GM21825 (cell line): ENCODE measurements around the gene IST1.
"Not testable (repeated sequence)": the region's sequence is repeated elsewhere in the genome, so short reads cannot be mapped to it uniquely, and the experiment has no call there.

ENCODE experiments used
- ATAC-seq: cut with Tn5 transposase; IDR thresholded peaks from one replicate; pipeline ENCODE4 v1.9.1; 2021; ENCODE audit warnings: mild to moderate bottlenecking, moderate library complexity; ENCODE audit not compliant: unreplicated experiment

IST1 gene

GRCh38 chr16:71894921-71895678 is at the start of gene IST1:
IST1 (plus strand) TSS chr16:71895531; CDS start chr16:71915641, 20,110 bp downstream.
- peak; percentile 83 for ATAC-seq

- ATAC-seq = peak; percentile 65
These were observed 49.5 kb upstream of the IST1 start, which contains the start of gene ATXN1L for GRCh38 chr16:71845639-71846430. ATXN1L (plus strand) TSS chr16:71845976; CDS start chr16:71849741, 3,765 bp downstream.

GRCh38 chr16:71846431-71846830 is 48.9 kb upstream of the IST1 start:
- no peak for ATAC-seq

GRCh38 chr16:71847096-71847495 is 48.2 kb upstream of the IST1 start:
- ATAC-seq = no peak

GRCh38 chr16:71848622-71849021 is 46.7 kb upstream of the IST1 start:
- ATAC-seq = no peak

GRCh38 chr16:71851746-71852145 is 43.6 kb upstream of the IST1 start:
- no peak for ATAC-seq

- ATAC-seq = no peak
These were observed 43.2 kb upstream of the IST1 start for GRCh38 chr16:71852158-71852557.

- ATAC-seq = no peak
These were observed 42.8 kb upstream of the IST1 start for GRCh38 chr16:71852561-71852960.

GRCh38 chr16:71853413-71853812 is 41.9 kb upstream of the IST1 start:
- ATAC-seq = peak; percentile 60

- ATAC-seq = no peak
These were observed 40.9 kb upstream of the IST1 start for GRCh38 chr16:71854369-71854948.

- no peak for ATAC-seq
These were observed 39.2 kb upstream of the IST1 start for GRCh38 chr16:71855937-71856662.

GRCh38 chr16:71859762-71860521 is 35.4 kb upstream of the IST1 start:
- ATAC-seq = no peak

GRCh38 chr16:71863995-71864394 is 31.3 kb upstream of the IST1 start:
- no peak for ATAC-seq

GRCh38 chr16:71865173-71865863 is 30.0 kb upstream of the IST1 start:
- no peak for ATAC-seq

GRCh38 chr16:71867175-71867574 is 28.2 kb upstream of the IST1 start:
- not testable (repeated sequence) for ATAC-seq

- no peak for ATAC-seq
These were observed 27.4 kb upstream of the IST1 start for GRCh38 chr16:71867939-71868338.

- ATAC-seq = no peak
These were observed 26.2 kb upstream of the IST1 start for GRCh38 chr16:71869089-71869488.

- no peak for ATAC-seq
These were observed 24.5 kb upstream of the IST1 start for GRCh38 chr16:71870818-71871217.

GRCh38 chr16:71873199-71873598 is 22.1 kb upstream of the IST1 start:
- no peak for ATAC-seq

GRCh38 chr16:71878911-71879310 is 16.4 kb upstream of the IST1 start:
- no peak for ATAC-seq
